HCT116 (cell line): ENCODE measurements around the gene STAG1.

Experiments
- CBX3 ChIP-seq: IDR thresholded peaks from 2 replicates; pipeline ENCODE4 v1.6.1; 2012; ENCODE audit warnings: low read depth
- CEBPB ChIP-seq: IDR thresholded peaks from 2 replicates; pipeline ENCODE4 v1.6.1; 2012; ENCODE audit warnings: low read depth
- EZH2 ChIP-seq: fragments of 200-600 bp; sonication (generic); IDR thresholded peaks from 2 replicates; pipeline ENCODE4 v1.6.1; 2017; ENCODE audit warnings: antibody characterized with exemption, mixed run types
- EZH2phosphoT487 ChIP-seq: fragments of 200-600 bp; IDR thresholded peaks from 2 replicates; pipeline ENCODE4 v1.6.1; 2018; ENCODE audit warnings: antibody characterized with exemption, borderline replicate concordance
- JUND ChIP-seq: IDR thresholded peaks from 2 replicates; pipeline ENCODE4 v1.6.1; 2012
- POLR2A ChIP-seq: IDR thresholded peaks from 2 replicates; pipeline ENCODE4 v1.7.0; 2011; ENCODE audit warnings: borderline replicate concordance; ENCODE audit not compliant: insufficient read depth, insufficient read length; ENCODE audit errors: extremely low read depth
- POLR2AphosphoS5 ChIP-seq: IDR thresholded peaks from 2 replicates; pipeline ENCODE4 v1.6.1; 2011; ENCODE audit warnings: mild to moderate bottlenecking, low read depth, low read length, moderate library complexity
- SIN3A ChIP-seq: IDR thresholded peaks from 2 replicates; pipeline ENCODE4 v1.6.1; 2012; ENCODE audit warnings: low read depth
- ZFX ChIP-seq: fragments of 450-650 bp; IDR thresholded peaks from 2 replicates; pipeline ENCODE4 v1.6.1; 2017
- TF ChIP-seq, protein P1 (sequence below): IDR thresholded peaks from 2 replicates; pipeline ENCODE4 v1.6.1; 2012; ENCODE audit warnings: low read depth
- TF ChIP-seq, protein P2 (sequence below), 3 experiments: fragments of 200-600 bp in 1 of 3; sonication (generic) in 1 of 3; IDR thresholded peaks in 2 of 3; conservative IDR thresholded peaks in 1 of 3; 2 replicates each; pipeline ENCODE4 v1.5.1; 2012 to 2017; ENCODE audit warnings: low read depth in 2 of 3, low read length in 2 of 3, antibody characterized with exemption in 1 of 3, borderline replicate concordance in 1 of 3, control low read depth in 1 of 3, mild to moderate bottlenecking in 1 of 3, mixed read lengths in 1 of 3, mixed run types in 1 of 3, moderate library complexity in 1 of 3; ENCODE audit not compliant: insufficient read depth in 1 of 3
- TF ChIP-seq, protein P3 (sequence below): IDR thresholded peaks from 2 replicates; pipeline ENCODE4 v1.6.1; 2011; ENCODE audit warnings: mild to moderate bottlenecking, low read length, moderate library complexity; ENCODE audit not compliant: insufficient replicate concordance; ENCODE audit errors: extremely low read depth

DNA sequence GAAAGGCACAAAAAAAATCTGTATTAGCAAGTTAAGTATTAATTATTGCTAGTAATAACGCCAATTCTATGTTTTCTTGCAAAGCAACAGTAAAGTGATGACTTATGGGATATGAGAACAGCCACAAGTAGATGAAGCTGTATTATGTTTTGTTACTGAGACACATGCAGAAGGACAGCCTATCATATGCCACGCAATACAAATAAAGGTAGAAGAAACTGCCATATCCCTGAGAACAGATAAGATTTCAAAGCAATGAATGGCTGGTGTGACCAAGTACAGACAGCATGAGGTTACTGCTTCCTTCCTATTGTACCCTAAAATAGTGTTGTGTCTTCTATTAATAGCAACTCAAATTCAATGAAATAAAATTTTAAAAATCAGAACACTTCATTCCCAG, 26.7 kb downstream of the STAG1 start:
- TF ChIP-seq, protein P1, sequence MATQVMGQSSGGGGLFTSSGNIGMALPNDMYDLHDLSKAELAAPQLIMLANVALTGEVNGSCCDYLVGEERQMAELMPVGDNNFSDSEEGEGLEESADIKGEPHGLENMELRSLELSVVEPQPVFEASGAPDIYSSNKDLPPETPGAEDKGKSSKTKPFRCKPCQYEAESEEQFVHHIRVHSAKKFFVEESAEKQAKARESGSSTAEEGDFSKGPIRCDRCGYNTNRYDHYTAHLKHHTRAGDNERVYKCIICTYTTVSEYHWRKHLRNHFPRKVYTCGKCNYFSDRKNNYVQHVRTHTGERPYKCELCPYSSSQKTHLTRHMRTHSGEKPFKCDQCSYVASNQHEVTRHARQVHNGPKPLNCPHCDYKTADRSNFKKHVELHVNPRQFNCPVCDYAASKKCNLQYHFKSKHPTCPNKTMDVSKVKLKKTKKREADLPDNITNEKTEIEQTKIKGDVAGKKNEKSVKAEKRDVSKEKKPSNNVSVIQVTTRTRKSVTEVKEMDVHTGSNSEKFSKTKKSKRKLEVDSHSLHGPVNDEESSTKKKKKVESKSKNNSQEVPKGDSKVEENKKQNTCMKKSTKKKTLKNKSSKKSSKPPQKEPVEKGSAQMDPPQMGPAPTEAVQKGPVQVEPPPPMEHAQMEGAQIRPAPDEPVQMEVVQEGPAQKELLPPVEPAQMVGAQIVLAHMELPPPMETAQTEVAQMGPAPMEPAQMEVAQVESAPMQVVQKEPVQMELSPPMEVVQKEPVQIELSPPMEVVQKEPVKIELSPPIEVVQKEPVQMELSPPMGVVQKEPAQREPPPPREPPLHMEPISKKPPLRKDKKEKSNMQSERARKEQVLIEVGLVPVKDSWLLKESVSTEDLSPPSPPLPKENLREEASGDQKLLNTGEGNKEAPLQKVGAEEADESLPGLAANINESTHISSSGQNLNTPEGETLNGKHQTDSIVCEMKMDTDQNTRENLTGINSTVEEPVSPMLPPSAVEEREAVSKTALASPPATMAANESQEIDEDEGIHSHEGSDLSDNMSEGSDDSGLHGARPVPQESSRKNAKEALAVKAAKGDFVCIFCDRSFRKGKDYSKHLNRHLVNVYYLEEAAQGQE = no peak
- TF ChIP-seq POLR2AphosphoS5 (no peak), EZH2 (no peak), ZFX (no peak), CEBPB (no peak), POLR2A (no peak), SIN3A (no peak), EZH2phosphoT487 (no peak), JUND (no peak), CBX3 (no peak)
- TF ChIP-seq, protein P2, sequence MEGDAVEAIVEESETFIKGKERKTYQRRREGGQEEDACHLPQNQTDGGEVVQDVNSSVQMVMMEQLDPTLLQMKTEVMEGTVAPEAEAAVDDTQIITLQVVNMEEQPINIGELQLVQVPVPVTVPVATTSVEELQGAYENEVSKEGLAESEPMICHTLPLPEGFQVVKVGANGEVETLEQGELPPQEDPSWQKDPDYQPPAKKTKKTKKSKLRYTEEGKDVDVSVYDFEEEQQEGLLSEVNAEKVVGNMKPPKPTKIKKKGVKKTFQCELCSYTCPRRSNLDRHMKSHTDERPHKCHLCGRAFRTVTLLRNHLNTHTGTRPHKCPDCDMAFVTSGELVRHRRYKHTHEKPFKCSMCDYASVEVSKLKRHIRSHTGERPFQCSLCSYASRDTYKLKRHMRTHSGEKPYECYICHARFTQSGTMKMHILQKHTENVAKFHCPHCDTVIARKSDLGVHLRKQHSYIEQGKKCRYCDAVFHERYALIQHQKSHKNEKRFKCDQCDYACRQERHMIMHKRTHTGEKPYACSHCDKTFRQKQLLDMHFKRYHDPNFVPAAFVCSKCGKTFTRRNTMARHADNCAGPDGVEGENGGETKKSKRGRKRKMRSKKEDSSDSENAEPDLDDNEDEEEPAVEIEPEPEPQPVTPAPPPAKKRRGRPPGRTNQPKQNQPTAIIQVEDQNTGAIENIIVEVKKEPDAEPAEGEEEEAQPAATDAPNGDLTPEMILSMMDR (IDR thresholded peaks at IDR 0.05 in 2 of 3, conservative IDR thresholded peaks at IDR 0.05 in 1 of 3; ENCODE audit: borderline replicate concordance in 1 of 3, insufficient read depth in 1 of 3, low read depth in 2 of 3, low read length in 2 of 3) = no peak
- TF ChIP-seq, protein P3, sequence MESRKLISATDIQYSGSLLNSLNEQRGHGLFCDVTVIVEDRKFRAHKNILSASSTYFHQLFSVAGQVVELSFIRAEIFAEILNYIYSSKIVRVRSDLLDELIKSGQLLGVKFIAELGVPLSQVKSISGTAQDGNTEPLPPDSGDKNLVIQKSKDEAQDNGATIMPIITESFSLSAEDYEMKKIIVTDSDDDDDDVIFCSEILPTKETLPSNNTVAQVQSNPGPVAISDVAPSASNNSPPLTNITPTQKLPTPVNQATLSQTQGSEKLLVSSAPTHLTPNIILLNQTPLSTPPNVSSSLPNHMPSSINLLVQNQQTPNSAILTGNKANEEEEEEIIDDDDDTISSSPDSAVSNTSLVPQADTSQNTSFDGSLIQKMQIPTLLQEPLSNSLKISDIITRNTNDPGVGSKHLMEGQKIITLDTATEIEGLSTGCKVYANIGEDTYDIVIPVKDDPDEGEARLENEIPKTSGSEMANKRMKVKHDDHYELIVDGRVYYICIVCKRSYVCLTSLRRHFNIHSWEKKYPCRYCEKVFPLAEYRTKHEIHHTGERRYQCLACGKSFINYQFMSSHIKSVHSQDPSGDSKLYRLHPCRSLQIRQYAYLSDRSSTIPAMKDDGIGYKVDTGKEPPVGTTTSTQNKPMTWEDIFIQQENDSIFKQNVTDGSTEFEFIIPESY = no peak
